B cell (primary cell): ENCODE data around the gene C6orf52. TPM values are rescaled to one million over a fixed set of nuclear protein-coding genes. Genes with fewer than 3 reads are reported as not detected.

Experiments
- ATAC-seq: fragments of 200-7000 bp; cut with Tn5 transposase; one replicate; pipeline ENCODE4 v1.10.0; 2021; ENCODE audit warnings: low read depth, mild to moderate bottlenecking, moderate number of reproducible peaks, moderate library complexity
- CTCF ChIA-PET: fragments of 350-600 bp; sonication (Branson Sonifier 250); formaldehyde crosslinking; loops from one replicate; lab custom pipeline; 2021; ENCODE audit warnings: antibody characterized with exemption, inconsistent platforms; lab: Charles Lee
- POLR2A ChIA-PET: fragments of 350-600 bp; sonication (Branson Sonifier 250); formaldehyde crosslinking; loops from one replicate; lab custom pipeline; 2021; ENCODE audit warnings: antibody characterized with exemption; lab: Charles Lee
- DNase-seq: peaks from one replicate; pipeline ENCODE4 v3.0.0; 2013
- H2AFZ ChIP-seq: 2 replicates; pipeline ENCODE4 v1.6.1; 2012; ENCODE audit warnings: mild to moderate bottlenecking, low read depth, low read length; ENCODE audit not compliant: insufficient read depth, poor library complexity, severe bottlenecking
- H3K27ac ChIP-seq, 2 donors: 1 replicate in 1 of 2; 2 replicates in 1 of 2; pipeline ENCODE4 v1.5.1; 2012 to 2013; ENCODE audit warnings: low read length in 2 of 2, mild to moderate bottlenecking in 2 of 2, moderate library complexity in 1 of 2
- H3K27me3 ChIP-seq, 4 experiments: fragments of 200-600 bp in 1 of 4; sonication (generic) in 1 of 4; replicated peaks in 1 of 4; 1 replicate in 2 of 4; 2 replicates in 2 of 4; pipeline versions ENCODE4 v1.6.1 to v1.7.0; 2013 to 2016; ENCODE audit warnings: low read length in 3 of 4, mild to moderate bottlenecking in 2 of 4, mixed read lengths in 1 of 4, moderate library complexity in 1 of 4; ENCODE audit not compliant: insufficient read depth in 4 of 4, control insufficient read depth in 3 of 4; ENCODE audit errors: control extremely low read depth in 1 of 4
- H3K36me3 ChIP-seq, 2 experiments: replicated peaks in 1 of 2; 1 replicate in 1 of 2; 2 replicates in 1 of 2; pipeline versions ENCODE4 v1.6.1 to v1.7.1; 2013; ENCODE audit warnings: low read length in 1 of 2; ENCODE audit not compliant: insufficient read depth in 2 of 2, control insufficient read depth in 1 of 2; ENCODE audit errors: control extremely low read depth in 1 of 2, extremely low read depth in 1 of 2
- H3K4me1 ChIP-seq, 2 donors: fragments of 200-600 bp in 1 of 2; sonication (generic) in 1 of 2; 1 replicate in 1 of 2; 2 replicates in 1 of 2; pipeline versions ENCODE4 v1.5.1 to v1.6.1; 2013 to 2017; ENCODE audit warnings: low read length in 2 of 2; ENCODE audit not compliant: control insufficient read depth in 2 of 2, insufficient read depth in 2 of 2
- H3K4me2 ChIP-seq: replicated peaks from 2 replicates; pipeline ENCODE3; 2012; ENCODE audit warnings: mild to moderate bottlenecking, low read depth, low read length; ENCODE audit not compliant: poor library complexity, severe bottlenecking
- H3K4me3 ChIP-seq, 5 experiments: fragments of 200-600 bp in 1 of 5; sonication (generic) in 1 of 5; 1 replicate in 3 of 5; 2 replicates in 2 of 5; pipeline versions ENCODE4 v1.5.1 to v1.7.0; 2011 to 2016; ENCODE audit warnings: low read length in 4 of 5, mild to moderate bottlenecking in 4 of 5, low read depth in 2 of 5, control low read depth in 1 of 5, moderate library complexity in 1 of 5; ENCODE audit not compliant: insufficient read depth in 1 of 5; ENCODE audit errors: control extremely low read depth in 1 of 5, extremely low read depth in 1 of 5
- H3K79me2 ChIP-seq: fragments of 200-600 bp; sonication (generic); one replicate; pipeline ENCODE4 v1.6.0; 2016; ENCODE audit warnings: low read length; ENCODE audit not compliant: control insufficient read depth, insufficient read depth
- H3K9ac ChIP-seq: fragments of 200-600 bp; sonication (generic); 2 replicates; pipeline ENCODE4 v1.6.1; 2017; ENCODE audit warnings: mild to moderate bottlenecking, low read length, moderate library complexity
- H3K9me3 ChIP-seq, 3 donors: one replicate each; pipeline versions ENCODE4 v1.6.1 to v1.7.1; 2013; ENCODE audit warnings: low read length in 2 of 3; ENCODE audit not compliant: control insufficient read depth in 2 of 3, insufficient read depth in 1 of 3; ENCODE audit errors: control extremely low read depth in 1 of 3
- H4K20me1 ChIP-seq: 2 replicates; pipeline ENCODE4 v1.6.0; 2012; ENCODE audit warnings: mild to moderate bottlenecking, low read length; ENCODE audit not compliant: insufficient read depth, control insufficient read depth, poor library complexity, severe bottlenecking
- H3K27ac Mint-ChIP-seq: one replicate; pipeline ENCODE4 v1.8.0; 2021; ENCODE audit warnings: mixed read lengths
- H3K27me3 Mint-ChIP-seq: one replicate; pipeline ENCODE4 v1.8.0; 2021; ENCODE audit warnings: mixed read lengths
- H3K4me1 Mint-ChIP-seq: one replicate; pipeline ENCODE4 v1.8.0; 2021; ENCODE audit warnings: mixed read lengths
- H3K4me3 Mint-ChIP-seq: one replicate; pipeline ENCODE4 v1.8.0; 2021; ENCODE audit warnings: mixed read lengths
- H3K9me3 Mint-ChIP-seq: one replicate; pipeline ENCODE4 v1.8.0; 2022; ENCODE audit warnings: mixed read lengths; ENCODE audit not compliant: insufficient read depth
- CTCF ChIP-seq: fragments of 200-600 bp; IDR thresholded peaks from one replicate; pipeline ENCODE4 v1.8.0; 2022; ENCODE audit warnings: antibody characterized with exemption, mild to moderate bottlenecking
- EZH2 ChIP-seq: IDR thresholded peaks from 2 replicates; pipeline ENCODE4 v1.6.1; 2012; ENCODE audit warnings: borderline replicate concordance, low read depth, mild to moderate bottlenecking, moderate library complexity, low read length; ENCODE audit not compliant: insufficient read depth, poor library complexity, severe bottlenecking
- WGBS: methylation state at CpG from one replicate; pipeline ENCODE4 v1.1.5; 2013; ENCODE audit warnings: missing lambda C conversion rate; ENCODE audit not compliant: insufficient coverage; 5-methylcytosine and 5-hydroxymethylcytosine counted together
- intact Hi-C: fragments of 100-400 bp; cut with micrococcal nuclease; formaldehyde crosslinking; loops from one replicate; pipeline ENCODE4 v1.10.0; 2022
- polyA plus RNA-seq: library from polyadenylated mRNA; depleted of rRNA; stranded (reverse); fragments of >200 nt; gene quantifications from 2 replicates; pipeline ENCODE4 v1.2.3, GENCODE V29; 2012
- total RNA-seq, 2 donors: library from RNA; stranded (reverse); fragments of 120-200 nt in 1 of 2; gene quantifications; 1 replicate in 1 of 2; 2 replicates in 1 of 2; pipeline versions ENCODE4 v1.2.3 to v1.2.4, GENCODE V29; 2013 to 2022

Gene C6orf52
- total and polyA plus RNA-seq, 2 donors (not counting 1 experiment from before 2014, with no cell fraction given) = 0.51 to 1.2 TPM

GRCh38 chr6:10733863-10734262 is 39.4 kb upstream of the C6orf52 start:
- no peak overlapping the region for H3K9ac ChIP-seq
- H2AFZ ChIP-seq = no peak overlapping the region
- H4K20me1 ChIP-seq = no peaks in the 10 kb centered on the region
- no peaks in the 10 kb centered on the region for H3K9me3 ChIP-seq
- WGBS = 100% methylated on average over 2 of the region's 3 CpGs
- H3K9me3 Mint-ChIP-seq = no peaks in the 10 kb centered on the region
- TF ChIP-seq EZH2 = no peak
- no peak for TF ChIP-seq CTCF
- DNase-seq (no peak), ATAC-seq (no peak)
- H3K27me3 Mint-ChIP-seq = no peaks in the 10 kb centered on the region
- H3K4me2 ChIP-seq = no peak overlapping the region
- no peak overlapping the region for H3K27ac ChIP-seq
- no peaks in the 10 kb centered on the region for H3K4me1 Mint-ChIP-seq
- H3K27me3 ChIP-seq = no peaks in the 10 kb centered on the region
- H3K4me3 ChIP-seq = no peak overlapping the region
- no peaks in the 10 kb centered on the region for H3K4me1 ChIP-seq
- peaks cover 0 to 8% of the 10 kb centered on the region in 2 experiments for H3K36me3 ChIP-seq
- no peak overlapping the region for H3K4me3 Mint-ChIP-seq
- POLR2A ChIA-PET = no interaction called here
- CTCF ChIA-PET = no interaction called here
- H3K79me2 ChIP-seq = no peaks in the 10 kb centered on the region
- intact Hi-C loops = no loop called here
- no peak overlapping the region for H3K27ac Mint-ChIP-seq

- H3K4me3 Mint-ChIP-seq = no peak overlapping the region
- ChIA-PET POLR2A (interaction anchor here (0.5 kb wide), 1 partner anchor 38 kb away, joined by 3 read pairs; the partner anchor contains the start of gene PAK1IP1), CTCF (interaction anchor here (0.6 to 1.5 kb wide), 2 partner anchors 13 to 21 kb away, joined by 3 to 5 read pairs; no protein-coding TSS in a partner anchor)
- no peak for ATAC-seq
- Histone ChIP-seq H3K4me3 (no peak overlapping the region), H3K4me2 (no peak overlapping the region), H3K27me3 (no peaks in the 10 kb centered on the region), H3K27ac (no peak overlapping the region), H3K9ac (no peak overlapping the region), H4K20me1 (no peaks in the 10 kb centered on the region), H3K36me3 (peaks cover 2 to 11% of the 10 kb centered on the region in 2 experiments), H2AFZ (no peak overlapping the region), H3K9me3 (no peaks in the 10 kb centered on the region), H3K79me2 (no peaks in the 10 kb centered on the region), H3K4me1 (no peaks in the 10 kb centered on the region)
- no peak overlapping the region for H3K27ac Mint-ChIP-seq
- no peak for DNase-seq
- intact Hi-C loops = no loop called here
- no peaks in the 10 kb centered on the region for H3K4me1 Mint-ChIP-seq
- H3K27me3 Mint-ChIP-seq = no peaks in the 10 kb centered on the region
- no peak for TF ChIP-seq CTCF
- WGBS = 97% methylated on average over 14 of the region's 17 CpGs
- H3K9me3 Mint-ChIP-seq = no peaks in the 10 kb centered on the region
Observed at GRCh38 chr6:10733151-10733715, 38.8 kb upstream of the C6orf52 start.
